ENCODE results near the gene MPPE1.

The MPPE1 gene

GRCh38 chr18:11877497-11878135 lies 30.5 kb downstream of the MPPE1 start:
- Histone ChIP-seq H3K4me1 (ENCODE audit: control insufficient read depth in 2 of 2, insufficient read depth in 1 of 2, low read depth in 1 of 2, low read length in 2 of 2) (no peaks in the 10 kb centered on the region), H2BK12ac (ENCODE audit: low read length) (no peak overlapping the region), H2BK15ac (ENCODE audit: low read length) (no peak overlapping the region), H3K23ac (ENCODE audit: low read depth, low read length, poor library complexity) (no peak overlapping the region), H3K79me1 (ENCODE audit: low read depth, low read length) (peaks cover 6% of the 10 kb centered on the region), H3K9ac (ENCODE audit: low read depth, low read length, poor library complexity) (no peak overlapping the region), H4K8ac (ENCODE audit: low read depth, low read length) (no peak overlapping the region), H3K4me3 (ENCODE audit: low read length in 2 of 2) (no peak overlapping the region), H2BK120ac (ENCODE audit: low read depth, low read length) (no peak overlapping the region), H2BK5ac (ENCODE audit: low read length) (no peak overlapping the region), H3K18ac (ENCODE audit: low read length) (no peak overlapping the region), H4K91ac (ENCODE audit: low read depth, low read length, poor library complexity) (no peak overlapping the region), H2AK5ac (ENCODE audit: low read depth, low read length) (no peak overlapping the region), H2AFZ (ENCODE audit: low read length) (no peak overlapping the region), H3K14ac (ENCODE audit: low read length) (no peak overlapping the region), H3K4me2 (ENCODE audit: insufficient read depth, low read length, poor library complexity, severe bottlenecking) (no peak overlapping the region), H3K27me3 (ENCODE audit: control insufficient read depth in 3 of 3, insufficient read depth in 3 of 3, low read depth in 1 of 3, low read length in 3 of 3) (no peaks in the 10 kb centered on the region), H3K27ac (replicated peaks; ENCODE audit: low read length) (no peak overlapping the region), H3K36me3 (replicated peaks in 1 of 2; ENCODE audit: control insufficient read depth in 2 of 2, insufficient read depth in 2 of 2, low read length in 2 of 2) (peaks cover 2 to 67% of the 10 kb centered on the region in 2 donors), H3K4ac (ENCODE audit: low read length) (no peak overlapping the region), H3K9me3 (replicated peaks in 1 of 2; ENCODE audit: control insufficient read depth in 2 of 2, insufficient read depth in 1 of 2, low read depth in 1 of 2, low read length in 2 of 2) (peaks cover 0 to 8% of the 10 kb centered on the region in 2 donors)
- no CpG with 5 or more reads among the region's 10 CpGs for WGBS, 2 donors (ENCODE audit: extremely low coverage in 2 of 2, insufficient read length in 2 of 2, insufficient replicate concordance in 1 of 2)
- no peak for DNase-seq (ENCODE audit: low spot score)

GRCh38 chr18:11874676-11875075 lies 33.4 kb downstream of the MPPE1 start:
- DNase-seq (ENCODE audit: low spot score): no peak
- H2BK15ac ChIP-seq (ENCODE audit: low read length): no peak overlapping the region
- no peaks in the 10 kb centered on the region for H3K27me3 ChIP-seq (ENCODE audit: control insufficient read depth in 3 of 3, insufficient read depth in 3 of 3, low read depth in 1 of 3, low read length in 3 of 3)
- H3K23ac ChIP-seq (ENCODE audit: low read depth, low read length, poor library complexity): no peak overlapping the region
- H4K91ac ChIP-seq (ENCODE audit: low read depth, low read length, poor library complexity): no peak overlapping the region
- H3K4me1 ChIP-seq (ENCODE audit: control insufficient read depth in 2 of 2, insufficient read depth in 1 of 2, low read depth in 1 of 2, low read length in 2 of 2): no peaks in the 10 kb centered on the region
- peaks cover 0 to 63% of the 10 kb centered on the region in 2 donors for H3K36me3 ChIP-seq (replicated peaks in 1 of 2; ENCODE audit: control insufficient read depth in 2 of 2, insufficient read depth in 2 of 2, low read length in 2 of 2)
- no peak overlapping the region for H3K14ac ChIP-seq (ENCODE audit: low read length)
- no CpG with 5 or more reads among the region's 8 CpGs for WGBS, 2 donors (ENCODE audit: extremely low coverage in 2 of 2, insufficient read length in 2 of 2, insufficient replicate concordance in 1 of 2)
- no peak overlapping the region for H2BK5ac ChIP-seq (ENCODE audit: low read length)
- H3K4me2 ChIP-seq (ENCODE audit: insufficient read depth, low read length, poor library complexity, severe bottlenecking): no peak overlapping the region
- no peak overlapping the region for H3K4ac ChIP-seq (ENCODE audit: low read length)
- no peak overlapping the region for H2AFZ ChIP-seq (ENCODE audit: low read length)
- peaks cover 0 to 8% of the 10 kb centered on the region in 2 donors for H3K9me3 ChIP-seq (replicated peaks in 1 of 2; ENCODE audit: control insufficient read depth in 2 of 2, insufficient read depth in 1 of 2, low read depth in 1 of 2, low read length in 2 of 2)
- H3K79me1 ChIP-seq (ENCODE audit: low read depth, low read length): peaks cover 2% of the 10 kb centered on the region
- H3K27ac ChIP-seq (replicated peaks; ENCODE audit: low read length): no peak overlapping the region
- H3K4me3 ChIP-seq (ENCODE audit: low read length in 2 of 2): no peak overlapping the region
- no peak overlapping the region for H2AK5ac ChIP-seq (ENCODE audit: low read depth, low read length)
- H2BK120ac ChIP-seq (ENCODE audit: low read depth, low read length): no peak overlapping the region
- no peak overlapping the region for H3K9ac ChIP-seq (ENCODE audit: low read depth, low read length, poor library complexity)
- H2BK12ac ChIP-seq (ENCODE audit: low read length): no peak overlapping the region
- no peak overlapping the region for H3K18ac ChIP-seq (ENCODE audit: low read length)
- no peak overlapping the region for H4K8ac ChIP-seq (ENCODE audit: low read depth, low read length)

GRCh38 chr18:11873670-11874340 lies 34.3 kb downstream of the MPPE1 start:
- H3K4ac ChIP-seq (ENCODE audit: low read length): no peak overlapping the region
- H3K27me3 ChIP-seq (ENCODE audit: control insufficient read depth in 3 of 3, insufficient read depth in 3 of 3, low read depth in 1 of 3, low read length in 3 of 3): no peaks in the 10 kb centered on the region
- no CpG with 5 or more reads among the region's 15 CpGs for WGBS, 2 donors (ENCODE audit: extremely low coverage in 2 of 2, insufficient read length in 2 of 2, insufficient replicate concordance in 1 of 2)
- no peak overlapping the region for H3K4me3 ChIP-seq (ENCODE audit: low read length in 2 of 2)
- H2BK5ac ChIP-seq (ENCODE audit: low read length): no peak overlapping the region
- H3K4me2 ChIP-seq (ENCODE audit: insufficient read depth, low read length, poor library complexity, severe bottlenecking): no peak overlapping the region
- no peak overlapping the region for H3K14ac ChIP-seq (ENCODE audit: low read length)
- no peak overlapping the region for H3K23ac ChIP-seq (ENCODE audit: low read depth, low read length, poor library complexity)
- peaks cover 2% of the 10 kb centered on the region for H3K79me1 ChIP-seq (ENCODE audit: low read depth, low read length)
- H4K8ac ChIP-seq (ENCODE audit: low read depth, low read length): no peak overlapping the region
- no peak overlapping the region for H3K27ac ChIP-seq (replicated peaks; ENCODE audit: low read length)
- no peak overlapping the region for H2BK15ac ChIP-seq (ENCODE audit: low read length)
- no peak overlapping the region for H3K9ac ChIP-seq (ENCODE audit: low read depth, low read length, poor library complexity)
- peaks cover 0 to 61% of the 10 kb centered on the region in 2 donors for H3K36me3 ChIP-seq (replicated peaks in 1 of 2; ENCODE audit: control insufficient read depth in 2 of 2, insufficient read depth in 2 of 2, low read length in 2 of 2)
- H2BK120ac ChIP-seq (ENCODE audit: low read depth, low read length): no peak overlapping the region
- H3K4me1 ChIP-seq (ENCODE audit: control insufficient read depth in 2 of 2, insufficient read depth in 1 of 2, low read depth in 1 of 2, low read length in 2 of 2): no peaks in the 10 kb centered on the region
- no peak overlapping the region for H3K18ac ChIP-seq (ENCODE audit: low read length)
- DNase-seq (ENCODE audit: low spot score): no peak
- no peak overlapping the region for H2BK12ac ChIP-seq (ENCODE audit: low read length)
- no peak overlapping the region for H2AFZ ChIP-seq (ENCODE audit: low read length)
- peaks cover 0 to 8% of the 10 kb centered on the region in 2 donors for H3K9me3 ChIP-seq (replicated peaks in 1 of 2; ENCODE audit: control insufficient read depth in 2 of 2, insufficient read depth in 1 of 2, low read depth in 1 of 2, low read length in 2 of 2)
- H2AK5ac ChIP-seq (ENCODE audit: low read depth, low read length): no peak overlapping the region
- H4K91ac ChIP-seq (ENCODE audit: low read depth, low read length, poor library complexity): no peak overlapping the region

GRCh38 chr18:11872479-11873136 lies 35.5 kb downstream of the MPPE1 start:
- Histone ChIP-seq H2AFZ (ENCODE audit: low read length) (no peak overlapping the region), H2BK5ac (ENCODE audit: low read length) (no peak overlapping the region), H3K9me3 (replicated peaks in 1 of 2; ENCODE audit: control insufficient read depth in 2 of 2, insufficient read depth in 1 of 2, low read depth in 1 of 2, low read length in 2 of 2) (peaks cover 0 to 8% of the 10 kb centered on the region in 2 donors), H3K4me1 (ENCODE audit: control insufficient read depth in 2 of 2, insufficient read depth in 1 of 2, low read depth in 1 of 2, low read length in 2 of 2) (no peaks in the 10 kb centered on the region), H3K18ac (ENCODE audit: low read length) (no peak overlapping the region), H4K8ac (ENCODE audit: low read depth, low read length) (no peak overlapping the region), H2BK12ac (ENCODE audit: low read length) (no peak overlapping the region), H2AK5ac (ENCODE audit: low read depth, low read length) (no peak overlapping the region), H3K4ac (ENCODE audit: low read length) (no peak overlapping the region), H3K4me3 (ENCODE audit: low read length in 2 of 2) (no peak overlapping the region), H3K4me2 (ENCODE audit: insufficient read depth, low read length, poor library complexity, severe bottlenecking) (no peak overlapping the region), H2BK120ac (ENCODE audit: low read depth, low read length) (no peak overlapping the region), H3K27me3 (ENCODE audit: control insufficient read depth in 3 of 3, insufficient read depth in 3 of 3, low read depth in 1 of 3, low read length in 3 of 3) (no peaks in the 10 kb centered on the region), H3K36me3 (replicated peaks in 1 of 2; ENCODE audit: control insufficient read depth in 2 of 2, insufficient read depth in 2 of 2, low read length in 2 of 2) (peaks cover 0 to 59% of the 10 kb centered on the region in 2 donors), H3K27ac (replicated peaks; ENCODE audit: low read length) (no peak overlapping the region), H3K79me1 (ENCODE audit: low read depth, low read length) (peaks cover 2% of the 10 kb centered on the region), H3K14ac (ENCODE audit: low read length) (no peak overlapping the region), H3K9ac (ENCODE audit: low read depth, low read length, poor library complexity) (no peak overlapping the region), H2BK15ac (ENCODE audit: low read length) (no peak overlapping the region), H4K91ac (ENCODE audit: low read depth, low read length, poor library complexity) (no peak overlapping the region), H3K23ac (ENCODE audit: low read depth, low read length, poor library complexity) (no peak overlapping the region)
- no CpG with 5 or more reads among the region's 13 CpGs for WGBS, 2 donors (ENCODE audit: extremely low coverage in 2 of 2, insufficient read length in 2 of 2, insufficient replicate concordance in 1 of 2)
- DNase-seq (ENCODE audit: low spot score): no peak

Measured in neuronal stem cell (in vitro differentiated cells).